ENCODE results near the gene NPFF. TPM values are rescaled to one million over a fixed set of nuclear protein-coding genes. Genes with fewer than 3 reads are reported as not detected.

The NPFF gene
- polyA plus RNA-seq, 3 donors, result 0.29 TPM; not detected in 2

GRCh38 chr12:53480491-53481442 is 26.5 kb downstream of the NPFF start:
- intact Hi-C loops (cut with micrococcal nuclease), result no loop called here
- Histone ChIP-seq H3K4me2 (replicated peaks; ENCODE audit: extremely low read depth, low read length, poor library complexity, severe bottlenecking) (no peak overlapping the region), H2AFZ (ENCODE audit: insufficient read depth, low read depth, low read length, poor library complexity, severe bottlenecking) (no peak overlapping the region), H3K79me2 (ENCODE audit: insufficient read depth, low read length) (peaks cover 26% of the 10 kb centered on the region), H3K4me1 (ENCODE audit: control insufficient read depth in 1 of 2, insufficient read depth in 2 of 2, low read length in 2 of 2) (no peaks in the 10 kb centered on the region), H3K27me3 (ENCODE audit: control insufficient read depth in 2 of 2, insufficient read depth in 2 of 2, low read length in 2 of 2) (no peaks in the 10 kb centered on the region), H4K20me1 (ENCODE audit: insufficient read depth, low read length) (peaks cover 95% of the 10 kb centered on the region), H3K4me3 (replicated peaks in 1 of 3; ENCODE audit: low read depth in 2 of 3, low read length in 3 of 3) (no peak overlapping the region), H3K36me3 (replicated peaks in 1 of 2; ENCODE audit: control insufficient read depth in 1 of 2, insufficient read depth in 2 of 2, low read length in 2 of 2) (peaks cover 83 to 100% of the 10 kb centered on the region in 2 donors), H3K27ac (ENCODE audit: low read depth in 1 of 2, low read length in 2 of 2) (no peak overlapping the region), H3K9me3 (replicated peaks in 1 of 2; ENCODE audit: control insufficient read depth in 1 of 2, insufficient read depth in 1 of 2, low read length in 2 of 2) (no peaks in the 10 kb centered on the region), H3K9ac (ENCODE audit: insufficient read depth, low read length, poor library complexity, severe bottlenecking) (no peak overlapping the region)
- H3K27me3 Mint-ChIP-seq (ENCODE audit: low read depth in 3 of 3), result peaks cover 0 to 2% (median 1%) of the 10 kb centered on the region in 3 donors
- DNase-seq, result no peak
- H3K36me3 Mint-ChIP-seq, result peaks cover 67 to 79% of the 10 kb centered on the region in 2 donors
- H3K4me3 Mint-ChIP-seq, result no peak overlapping the region
- peaks cover 0 to 1% (median 0%) of the 10 kb centered on the region in 7 donors for H3K9me3 Mint-ChIP-seq
- H3K4me1 Mint-ChIP-seq, result no peaks in the 10 kb centered on the region
- H3K27ac Mint-ChIP-seq, result peak overlapping the region in 2 of 7 donors; percentile 53 to 54
- WGBS (ENCODE audit: insufficient coverage), result no CpG with 5 or more reads among the region's 12 CpGs
- TF ChIP-seq CTCF (IDR thresholded peaks at IDR 0.05), result no peak

- Histone ChIP-seq H3K36me3 (replicated peaks in 1 of 2; ENCODE audit: control insufficient read depth in 1 of 2, insufficient read depth in 2 of 2, low read length in 2 of 2) (peaks cover 87 to 100% of the 10 kb centered on the region in 2 donors), H3K9ac (ENCODE audit: insufficient read depth, low read length, poor library complexity, severe bottlenecking) (no peak overlapping the region), H3K27ac (ENCODE audit: low read depth in 1 of 2, low read length in 2 of 2) (no peak overlapping the region), H3K4me3 (replicated peaks in 1 of 3; ENCODE audit: low read depth in 2 of 3, low read length in 3 of 3) (no peak overlapping the region), H3K4me2 (replicated peaks; ENCODE audit: extremely low read depth, low read length, poor library complexity, severe bottlenecking) (no peak overlapping the region), H3K27me3 (ENCODE audit: control insufficient read depth in 2 of 2, insufficient read depth in 2 of 2, low read length in 2 of 2) (no peaks in the 10 kb centered on the region), H4K20me1 (ENCODE audit: insufficient read depth, low read length) (peaks cover 99% of the 10 kb centered on the region), H3K4me1 (ENCODE audit: control insufficient read depth in 1 of 2, insufficient read depth in 2 of 2, low read length in 2 of 2) (no peaks in the 10 kb centered on the region), H3K9me3 (replicated peaks in 1 of 2; ENCODE audit: control insufficient read depth in 1 of 2, insufficient read depth in 1 of 2, low read length in 2 of 2) (no peaks in the 10 kb centered on the region), H3K79me2 (ENCODE audit: insufficient read depth, low read length) (peaks cover 40% of the 10 kb centered on the region), H2AFZ (ENCODE audit: insufficient read depth, low read depth, low read length, poor library complexity, severe bottlenecking) (no peak overlapping the region)
- intact Hi-C loops (cut with micrococcal nuclease), result no loop called here
- H3K27ac Mint-ChIP-seq, result no peak overlapping the region
- TF ChIP-seq CTCF (IDR thresholded peaks at IDR 0.05), result no peak
- no peaks in the 10 kb centered on the region for H3K9me3 Mint-ChIP-seq
- no CpG with 5 or more reads among the region's 5 CpGs for WGBS (ENCODE audit: insufficient coverage)
- H3K27me3 Mint-ChIP-seq (ENCODE audit: low read depth in 3 of 3), result no peaks in the 10 kb centered on the region
- no peak for DNase-seq
- peaks cover 66 to 81% of the 10 kb centered on the region in 2 donors for H3K36me3 Mint-ChIP-seq
- no peak overlapping the region for H3K4me3 Mint-ChIP-seq
- no peaks in the 10 kb centered on the region for H3K4me1 Mint-ChIP-seq
Measured at GRCh38 chr12:53479331-53479730, 28.0 kb downstream of the NPFF start.

Data from CD14-positive monocyte (primary cell).